Uterus (tissue), 4 donors: ENCODE results near the gene ALKBH3. TPM values are rescaled to one million over a fixed set of nuclear protein-coding genes. Genes with fewer than 3 reads are reported as not detected.

Source experiments
- DNase-seq, 2 donors: peaks; one replicate each; pipeline ENCODE4 v3.0.0-alpha.2; 2019 to 2020
- H3K27ac ChIP-seq, 2 donors: fragments of 200-600 bp; sonication (generic); 1 replicate in 1 of 2; 2 replicates in 1 of 2; pipeline ENCODE4 v1.5.1; 2016 to 2018
- H3K27me3 ChIP-seq, 2 donors: fragments of 200-600 bp; sonication (generic); one replicate each; pipeline ENCODE4 v1.5.1; 2018 to 2019; ENCODE audit warnings: control low read depth in 1 of 2
- H3K36me3 ChIP-seq, 2 donors: fragments of 200-600 bp; sonication (generic); one replicate each; pipeline ENCODE4 v1.5.1; 2019; ENCODE audit warnings: control low read depth in 1 of 2
- H3K4me1 ChIP-seq, 2 donors: fragments of 200-600 bp; sonication (generic); one replicate each; pipeline ENCODE4 v1.5.1; 2018 to 2019; ENCODE audit warnings: control low read depth in 1 of 2
- H3K4me3 ChIP-seq, 2 donors: fragments of 200-600 bp; sonication (generic); 1 replicate in 1 of 2; 2 replicates in 1 of 2; pipeline ENCODE4 v1.5.1; 2018 to 2019; ENCODE audit warnings: mild to moderate bottlenecking in 1 of 2
- H3K9me3 ChIP-seq, 2 donors: fragments of 200-600 bp; sonication (generic); one replicate each; pipeline ENCODE4 v1.5.1; 2019; ENCODE audit warnings: control low read depth in 1 of 2
- POLR2A ChIP-seq, 2 donors: fragments of 450-650 bp; IDR thresholded peaks; one replicate each; pipeline ENCODE4 v1.6.1; 2016; ENCODE audit warnings: antibody characterized with exemption in 2 of 2, mild to moderate bottlenecking in 1 of 2, moderate library complexity in 1 of 2
- intact Hi-C: fragments of 100-400 bp; cut with DNase I; formaldehyde crosslinking; loops from one replicate; pipeline ENCODE4 v1.15.1; 2023; ENCODE audit warnings: low total_unique reads
- total RNA-seq, 4 donors: library from RNA; depleted of rRNA in 3 of 4; stranded (reverse); fragments of >200 nt in 3 of 4; gene quantifications; one replicate each; pipeline versions ENCODE4 v1.1.0 to v1.2.4, GENCODE V29; 2014 to 2023
- TF ChIP-seq, protein P1 (sequence below), 4 experiments: fragments of 200-600 bp in 2 of 4; fragments of 450-650 bp in 2 of 4; sonication (generic) in 2 of 4; IDR thresholded peaks; one replicate each; pipeline ENCODE4 v1.5.1; 2016 to 2019; ENCODE audit warnings: antibody characterized with exemption in 4 of 4, mild to moderate bottlenecking in 2 of 4, moderate library complexity in 1 of 4
- donor health status: DM: yes; HTN: yes; CAD: no.

The ALKBH3 gene
- total RNA-seq, 4 donors from 2014 or later = 39.6 to 75.3 (median 55.7) TPM

DNA sequence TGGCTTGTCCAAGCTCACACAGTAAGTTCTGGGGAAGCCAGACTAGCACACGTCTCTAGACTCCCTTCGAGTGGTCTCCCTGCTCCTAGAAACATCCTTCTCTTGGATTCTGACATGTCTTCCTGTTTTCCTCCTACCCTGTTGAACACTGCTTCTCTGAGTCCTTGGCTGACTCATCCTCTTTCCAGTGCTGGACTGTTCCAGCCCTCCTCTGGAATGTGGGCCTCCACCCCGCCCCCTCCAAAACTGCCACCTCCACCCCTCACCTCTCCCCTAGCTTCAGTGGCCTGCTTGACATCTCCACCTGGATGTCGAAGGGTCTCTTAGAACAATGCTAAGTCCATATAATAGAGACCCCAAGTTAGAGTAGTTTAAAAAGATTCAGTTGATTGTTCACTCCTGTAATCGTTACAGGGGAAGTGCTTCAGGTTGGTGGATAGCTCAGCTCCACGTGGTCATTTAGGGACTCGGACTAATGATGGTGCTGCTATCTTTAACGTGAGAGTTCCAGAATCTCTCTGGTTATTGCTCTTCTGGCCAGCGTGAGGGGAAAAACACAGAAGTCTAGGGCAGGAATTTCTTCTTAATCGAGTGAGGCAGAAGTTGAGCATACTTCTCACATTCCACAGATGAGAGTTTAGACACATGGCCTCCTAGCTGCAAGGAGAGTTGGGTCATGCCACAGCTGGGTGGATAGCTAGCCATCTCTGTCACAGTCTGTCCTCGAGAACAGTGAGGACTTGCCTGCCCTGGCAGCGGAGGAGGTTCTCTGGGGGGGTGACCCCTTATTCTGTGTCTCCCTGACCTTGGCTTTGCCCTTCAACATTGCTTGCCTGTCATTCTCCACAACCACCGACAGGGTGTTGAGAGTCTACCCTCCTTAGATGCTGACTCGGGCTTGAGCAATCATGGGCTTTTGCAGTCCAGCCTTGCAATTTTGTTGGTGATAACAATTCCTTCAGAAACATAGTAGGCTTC lies 57.1 kb downstream of the ALKBH3 start:
- no peaks in the 10 kb centered on the region for H3K36me3 ChIP-seq
- no peak overlapping the region for H3K4me3 ChIP-seq
- DNase-seq = no peak
- H3K27me3 ChIP-seq = no peaks in the 10 kb centered on the region
- intact Hi-C loops = no loop called here
- no peak for TF ChIP-seq POLR2A (IDR thresholded peaks at IDR 0.05)
- TF ChIP-seq, protein P1, sequence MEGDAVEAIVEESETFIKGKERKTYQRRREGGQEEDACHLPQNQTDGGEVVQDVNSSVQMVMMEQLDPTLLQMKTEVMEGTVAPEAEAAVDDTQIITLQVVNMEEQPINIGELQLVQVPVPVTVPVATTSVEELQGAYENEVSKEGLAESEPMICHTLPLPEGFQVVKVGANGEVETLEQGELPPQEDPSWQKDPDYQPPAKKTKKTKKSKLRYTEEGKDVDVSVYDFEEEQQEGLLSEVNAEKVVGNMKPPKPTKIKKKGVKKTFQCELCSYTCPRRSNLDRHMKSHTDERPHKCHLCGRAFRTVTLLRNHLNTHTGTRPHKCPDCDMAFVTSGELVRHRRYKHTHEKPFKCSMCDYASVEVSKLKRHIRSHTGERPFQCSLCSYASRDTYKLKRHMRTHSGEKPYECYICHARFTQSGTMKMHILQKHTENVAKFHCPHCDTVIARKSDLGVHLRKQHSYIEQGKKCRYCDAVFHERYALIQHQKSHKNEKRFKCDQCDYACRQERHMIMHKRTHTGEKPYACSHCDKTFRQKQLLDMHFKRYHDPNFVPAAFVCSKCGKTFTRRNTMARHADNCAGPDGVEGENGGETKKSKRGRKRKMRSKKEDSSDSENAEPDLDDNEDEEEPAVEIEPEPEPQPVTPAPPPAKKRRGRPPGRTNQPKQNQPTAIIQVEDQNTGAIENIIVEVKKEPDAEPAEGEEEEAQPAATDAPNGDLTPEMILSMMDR (IDR thresholded peaks at IDR 0.05) = peak in 1 of 4 experiments; percentile 5
- no peaks in the 10 kb centered on the region for H3K9me3 ChIP-seq
- H3K4me1 ChIP-seq = peaks cover 0 to 4% of the 10 kb centered on the region in 2 donors
- H3K27ac ChIP-seq = peak overlapping the region; percentile 69 to 73

DNA sequence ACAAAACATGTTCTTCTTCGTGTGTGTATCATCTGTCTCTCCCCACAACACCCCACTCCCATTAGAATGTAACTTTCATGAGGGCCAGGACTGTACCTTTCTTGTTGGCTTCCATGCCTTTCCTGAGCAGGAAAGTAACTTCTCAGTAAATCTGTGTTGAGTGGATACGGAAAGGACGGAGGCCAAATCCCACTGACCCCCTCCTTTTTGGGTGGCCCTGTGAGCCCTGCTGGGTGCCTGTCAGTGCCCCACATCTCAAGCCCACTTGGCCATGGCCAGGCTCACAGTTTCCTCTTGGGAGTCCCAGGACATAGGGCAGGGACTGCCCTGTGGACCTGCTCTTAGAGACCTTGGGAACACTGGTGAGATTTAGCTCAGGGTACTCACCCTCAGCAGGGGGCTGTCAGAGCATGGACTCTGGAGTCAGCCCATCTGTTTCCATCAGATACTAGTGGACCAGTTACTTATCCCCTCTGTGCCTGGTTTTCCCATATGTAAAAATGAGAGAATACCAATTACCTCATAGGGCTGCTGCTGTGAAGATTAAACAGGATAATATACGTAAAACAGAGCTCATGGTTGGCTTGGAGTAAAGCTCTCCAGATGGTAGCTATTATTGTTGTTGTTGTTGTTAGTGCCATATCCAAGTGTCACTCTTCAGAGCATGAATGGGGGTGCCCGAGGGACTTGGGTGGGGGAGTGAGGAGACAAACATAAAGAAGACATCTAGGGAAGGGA lies 60.8 kb downstream of the ALKBH3 start:
- intact Hi-C loops = no loop called here
- TF ChIP-seq, protein P1 (IDR thresholded peaks at IDR 0.05) = no peak
- TF ChIP-seq POLR2A (IDR thresholded peaks at IDR 0.05) = no peak
- H3K27me3 ChIP-seq = no peaks in the 10 kb centered on the region
- H3K36me3 ChIP-seq = no peaks in the 10 kb centered on the region
- DNase-seq = peak in 1 of 2 donors; percentile 32
- H3K9me3 ChIP-seq = no peaks in the 10 kb centered on the region
- peak overlapping the region; percentile 94 to 99 for H3K27ac ChIP-seq
- H3K4me3 ChIP-seq = peak overlapping the region; percentile 34 to 99
- H3K4me1 ChIP-seq = peaks cover 0 to 4% of the 10 kb centered on the region in 2 donors

DNA sequence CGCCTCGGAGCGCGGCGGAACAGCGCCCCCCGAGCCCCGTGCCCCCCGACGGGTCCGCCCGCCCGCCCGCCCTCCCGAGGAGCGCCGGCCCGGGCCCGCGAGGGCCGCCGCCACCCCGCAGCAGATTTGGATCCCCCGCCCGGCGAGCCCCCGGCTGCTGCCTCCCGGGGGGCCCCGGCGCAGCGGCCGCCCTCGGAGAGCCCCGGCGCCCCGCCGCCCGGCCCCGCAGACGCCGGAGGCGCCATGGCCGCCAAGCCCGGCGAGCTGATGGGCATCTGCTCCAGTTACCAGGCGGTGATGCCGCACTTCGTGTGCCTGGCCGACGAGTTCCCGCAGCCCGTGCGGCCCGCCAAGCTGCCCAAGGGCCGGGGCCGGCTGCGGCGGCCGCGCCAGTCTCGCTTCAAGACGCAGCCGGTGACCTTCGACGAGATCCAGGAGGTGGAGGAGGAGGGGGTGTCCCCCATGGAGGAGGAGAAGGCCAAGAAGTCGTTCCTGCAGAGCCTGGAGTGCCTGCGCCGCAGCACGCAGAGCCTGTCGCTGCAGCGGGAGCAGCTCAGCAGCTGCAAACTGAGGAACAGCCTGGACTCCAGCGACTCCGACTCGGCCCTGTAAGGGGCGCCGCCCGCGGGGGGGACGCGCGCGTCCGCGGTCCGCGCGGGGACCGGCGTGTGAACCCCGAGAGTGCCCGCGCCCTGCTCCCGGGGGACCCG lies 62.2 kb downstream of the ALKBH3 start:
- peak; percentile 59 to 63 for DNase-seq
- Histone ChIP-seq H3K27ac (peak overlapping the region; percentile 94 to 99), H3K27me3 (no peaks in the 10 kb centered on the region), H3K9me3 (no peaks in the 10 kb centered on the region), H3K36me3 (no peaks in the 10 kb centered on the region), H3K4me3 (peak overlapping the region; percentile 46 to 99), H3K4me1 (peaks cover 0 to 7% of the 10 kb centered on the region in 2 donors)
- intact Hi-C loops = no loop called here
- TF ChIP-seq POLR2A (IDR thresholded peaks at IDR 0.05) = peak in 1 of 2 donors; percentile 36
- TF ChIP-seq, protein P1 (IDR thresholded peaks at IDR 0.05) = peak in 1 of 4 experiments; percentile 2

DNA sequence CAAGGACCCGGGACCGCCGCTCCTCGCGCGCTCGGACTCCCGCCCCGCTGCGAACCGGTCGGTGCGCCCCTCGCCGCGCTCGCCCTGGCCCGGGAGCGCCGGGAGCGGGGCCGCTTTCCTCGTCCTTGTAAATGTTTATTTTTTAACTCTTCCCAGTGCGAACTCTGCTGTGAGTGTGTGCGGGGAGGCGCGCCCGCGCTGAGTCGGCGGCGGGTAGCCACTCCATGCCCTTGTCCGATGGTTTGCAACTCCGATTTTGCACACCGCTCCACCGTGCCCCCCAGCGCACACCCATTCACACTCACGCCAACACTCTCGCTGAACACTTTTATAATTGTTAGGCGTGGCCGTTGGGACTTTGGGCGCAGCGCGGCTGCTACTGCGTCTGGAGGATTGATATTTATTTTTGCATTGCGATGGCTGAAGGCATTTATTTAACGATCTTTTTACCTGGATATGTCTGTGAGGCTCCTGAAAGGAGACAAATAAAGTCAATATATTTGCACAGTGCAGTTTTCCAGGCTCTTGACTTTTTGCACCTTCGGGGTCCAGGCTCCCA lies 62.8 kb downstream of the ALKBH3 start:
- Histone ChIP-seq H3K9me3 (no peaks in the 10 kb centered on the region), H3K36me3 (no peaks in the 10 kb centered on the region), H3K4me3 (peak overlapping the region; percentile 46 to 99), H3K27me3 (no peaks in the 10 kb centered on the region), H3K4me1 (peaks cover 0 to 7% of the 10 kb centered on the region in 2 donors), H3K27ac (peak overlapping the region; percentile 94 to 99)
- intact Hi-C loops = no loop called here
- peak in 1 of 2 donors; percentile 36 for DNase-seq
- no peak for TF ChIP-seq POLR2A (IDR thresholded peaks at IDR 0.05)
- TF ChIP-seq, protein P1 (IDR thresholded peaks at IDR 0.05) = no peak
